ENCODE data around the gene MGARP.

MGARP gene

GRCh38 chr4:139301821-139302611 lies 22.0 kb upstream of the MGARP start, which contains the start of gene NDUFC1 (continued):
- TF ChIP-seq, protein P1, sequence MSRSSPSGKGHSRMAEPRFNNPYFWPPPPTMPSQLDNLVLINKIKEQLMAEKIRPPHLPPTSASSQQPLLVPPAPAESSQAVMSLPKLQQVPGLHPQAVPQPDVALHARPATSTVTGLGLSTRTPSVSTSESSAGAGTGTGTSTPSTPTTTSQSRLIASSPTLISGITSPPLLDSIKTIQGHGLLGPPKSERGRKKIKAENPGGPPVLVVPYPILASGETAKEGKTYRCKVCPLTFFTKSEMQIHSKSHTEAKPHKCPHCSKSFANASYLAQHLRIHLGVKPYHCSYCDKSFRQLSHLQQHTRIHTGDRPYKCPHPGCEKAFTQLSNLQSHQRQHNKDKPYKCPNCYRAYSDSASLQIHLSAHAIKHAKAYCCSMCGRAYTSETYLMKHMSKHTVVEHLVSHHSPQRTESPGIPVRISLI (tag by site-specific recombination; IDR thresholded peaks at IDR 0.05), result no peak
- TF ChIP-seq ZFP37 (tag by site-specific recombination; IDR thresholded peaks at IDR 0.05) (no peak), ZNF132 (tag by site-specific recombination; IDR thresholded peaks at IDR 0.05; ENCODE audit: borderline replicate concordance) (no peak), ZNF175 (tag by site-specific recombination; IDR thresholded peaks at IDR 0.05) (no peak), ZNF776 (tag by site-specific recombination; IDR thresholded peaks at IDR 0.05; ENCODE audit: borderline replicate concordance) (no peak), ZNF664 (tag by site-specific recombination; IDR thresholded peaks at IDR 0.05) (no peak), CTCF (tag by site-specific recombination; IDR thresholded peaks at IDR 0.05) (peak; percentile 44), FEZF1 (tag by site-specific recombination; IDR thresholded peaks at IDR 0.05) (no peak), ZSCAN23 (tag by site-specific recombination; IDR thresholded peaks at IDR 0.05) (no peak), HIC1 (tag by site-specific recombination; IDR thresholded peaks at IDR 0.05) (no peak), ZNF560 (tag by site-specific recombination; IDR thresholded peaks at IDR 0.05; ENCODE audit: borderline replicate concordance) (no peak), ZBTB21 (tag by site-specific recombination; IDR thresholded peaks at IDR 0.05) (no peak), ZNF580 (tag by site-specific recombination; IDR thresholded peaks at IDR 0.05) (no peak), ZNF404 (tag by site-specific recombination; IDR thresholded peaks at IDR 0.05) (no peak), ZNF423 (tag by site-specific recombination; IDR thresholded peaks at IDR 0.05) (no peak), IKZF3 (tag by site-specific recombination; IDR thresholded peaks at IDR 0.05) (peak; percentile 70), ZBTB7A (tag by site-specific recombination; IDR thresholded peaks at IDR 0.05; ENCODE audit: low read depth) (no peak), INSM2 (tag by site-specific recombination; IDR thresholded peaks at IDR 0.05) (no peak), ZNF623 (tag by site-specific recombination; IDR thresholded peaks at IDR 0.05) (no peak), ZNF311 (tag by site-specific recombination; IDR thresholded peaks at IDR 0.05; ENCODE audit: borderline replicate concordance) (no peak), ZNF19 (tag by site-specific recombination; IDR thresholded peaks at IDR 0.05; ENCODE audit: low read depth) (no peak), ZNF544 (tag by site-specific recombination; IDR thresholded peaks at IDR 0.05) (no peak), ZNF777 (tag by site-specific recombination; IDR thresholded peaks at IDR 0.05; ENCODE audit: borderline replicate concordance) (no peak), ZNF266 (tag by site-specific recombination; IDR thresholded peaks at IDR 0.05; ENCODE audit: low read depth) (no peak)
- TF ChIP-seq, protein P2, sequence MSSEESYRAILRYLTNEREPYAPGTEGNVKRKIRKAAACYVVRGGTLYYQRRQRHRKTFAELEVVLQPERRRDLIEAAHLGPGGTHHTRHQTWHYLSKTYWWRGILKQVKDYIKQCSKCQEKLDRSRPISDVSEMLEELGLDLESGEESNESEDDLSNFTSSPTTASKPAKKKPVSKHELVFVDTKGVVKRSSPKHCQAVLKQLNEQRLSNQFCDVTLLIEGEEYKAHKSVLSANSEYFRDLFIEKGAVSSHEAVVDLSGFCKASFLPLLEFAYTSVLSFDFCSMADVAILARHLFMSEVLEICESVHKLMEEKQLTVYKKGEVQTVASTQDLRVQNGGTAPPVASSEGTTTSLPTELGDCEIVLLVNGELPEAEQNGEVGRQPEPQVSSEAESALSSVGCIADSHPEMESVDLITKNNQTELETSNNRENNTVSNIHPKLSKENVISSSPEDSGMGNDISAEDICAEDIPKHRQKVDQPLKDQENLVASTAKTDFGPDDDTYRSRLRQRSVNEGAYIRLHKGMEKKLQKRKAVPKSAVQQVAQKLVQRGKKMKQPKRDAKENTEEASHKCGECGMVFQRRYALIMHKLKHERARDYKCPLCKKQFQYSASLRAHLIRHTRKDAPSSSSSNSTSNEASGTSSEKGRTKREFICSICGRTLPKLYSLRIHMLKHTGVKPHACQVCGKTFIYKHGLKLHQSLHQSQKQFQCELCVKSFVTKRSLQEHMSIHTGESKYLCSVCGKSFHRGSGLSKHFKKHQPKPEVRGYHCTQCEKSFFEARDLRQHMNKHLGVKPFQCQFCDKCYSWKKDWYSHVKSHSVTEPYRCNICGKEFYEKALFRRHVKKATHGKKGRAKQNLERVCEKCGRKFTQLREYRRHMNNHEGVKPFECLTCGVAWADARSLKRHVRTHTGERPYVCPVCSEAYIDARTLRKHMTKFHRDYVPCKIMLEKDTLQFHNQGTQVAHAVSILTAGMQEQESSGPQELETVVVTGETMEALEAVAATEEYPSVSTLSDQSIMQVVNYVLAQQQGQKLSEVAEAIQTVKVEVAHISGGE (tag by site-specific recombination; conservative IDR thresholded peaks at IDR 0.05; ENCODE audit: low read depth), result no peak
- TF ChIP-seq, protein P3, sequence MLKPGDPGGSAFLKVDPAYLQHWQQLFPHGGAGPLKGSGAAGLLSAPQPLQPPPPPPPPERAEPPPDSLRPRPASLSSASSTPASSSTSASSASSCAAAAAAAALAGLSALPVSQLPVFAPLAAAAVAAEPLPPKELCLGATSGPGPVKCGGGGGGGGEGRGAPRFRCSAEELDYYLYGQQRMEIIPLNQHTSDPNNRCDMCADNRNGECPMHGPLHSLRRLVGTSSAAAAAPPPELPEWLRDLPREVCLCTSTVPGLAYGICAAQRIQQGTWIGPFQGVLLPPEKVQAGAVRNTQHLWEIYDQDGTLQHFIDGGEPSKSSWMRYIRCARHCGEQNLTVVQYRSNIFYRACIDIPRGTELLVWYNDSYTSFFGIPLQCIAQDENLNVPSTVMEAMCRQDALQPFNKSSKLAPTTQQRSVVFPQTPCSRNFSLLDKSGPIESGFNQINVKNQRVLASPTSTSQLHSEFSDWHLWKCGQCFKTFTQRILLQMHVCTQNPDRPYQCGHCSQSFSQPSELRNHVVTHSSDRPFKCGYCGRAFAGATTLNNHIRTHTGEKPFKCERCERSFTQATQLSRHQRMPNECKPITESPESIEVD (tag by site-specific recombination; IDR thresholded peaks at IDR 0.05), result no peak

Data from HEK293 (cell line).